Measurements from ENCODE around the gene SPTB.

Gene SPTB

DNA sequence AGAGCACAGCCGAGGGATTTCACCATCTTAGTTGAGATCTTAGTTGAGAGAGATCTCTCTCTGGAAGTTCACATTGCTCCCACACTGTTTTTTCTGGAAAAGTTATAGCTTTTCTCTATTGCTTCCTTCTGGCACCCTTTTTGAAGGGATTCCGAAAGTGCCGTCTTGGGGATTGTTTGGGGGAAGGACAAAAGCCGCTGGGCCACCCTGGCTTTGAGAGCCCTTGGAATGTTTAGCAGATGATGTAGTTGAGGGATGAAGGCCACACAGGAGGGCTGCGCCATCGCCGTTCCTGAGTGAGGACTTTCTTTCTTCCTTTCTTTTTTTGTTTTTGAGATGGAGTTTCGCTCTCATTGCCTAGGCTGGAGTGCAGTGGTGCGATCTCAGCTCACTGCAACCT, 157.8 kb downstream of the SPTB start:
- no peaks in the 10 kb centered on the region for H3K79me2 ChIP-seq (ENCODE audit: low read length)
- H3K4me3 ChIP-seq (ENCODE audit: low read length) = no peak overlapping the region
- H2AFZ ChIP-seq (ENCODE audit: low read depth, low read length) = no peak overlapping the region
- no peaks in the 10 kb centered on the region for H4K20me1 ChIP-seq (ENCODE audit: insufficient read depth, low read length)
- H3K27ac ChIP-seq (ENCODE audit: low read length) = no peak overlapping the region
- peaks cover 10% of the 10 kb centered on the region for H3K4me1 ChIP-seq (ENCODE audit: low read length)
- no peaks in the 10 kb centered on the region for H3K9me3 ChIP-seq (ENCODE audit: insufficient read depth, low read length)
- no peaks in the 10 kb centered on the region for H3K36me3 ChIP-seq (replicated peaks; ENCODE audit: low read depth, low read length)
- peaks cover 8% of the 10 kb centered on the region; the same call in 1 of the 2 replicates for H3K27me3 ChIP-seq (ENCODE audit: low read depth, low read length)
- no peak for TF ChIP-seq EZH2phosphoT487 (IDR thresholded peaks at IDR 0.05; ENCODE audit: low read depth)
- TF ChIP-seq, protein P1, sequence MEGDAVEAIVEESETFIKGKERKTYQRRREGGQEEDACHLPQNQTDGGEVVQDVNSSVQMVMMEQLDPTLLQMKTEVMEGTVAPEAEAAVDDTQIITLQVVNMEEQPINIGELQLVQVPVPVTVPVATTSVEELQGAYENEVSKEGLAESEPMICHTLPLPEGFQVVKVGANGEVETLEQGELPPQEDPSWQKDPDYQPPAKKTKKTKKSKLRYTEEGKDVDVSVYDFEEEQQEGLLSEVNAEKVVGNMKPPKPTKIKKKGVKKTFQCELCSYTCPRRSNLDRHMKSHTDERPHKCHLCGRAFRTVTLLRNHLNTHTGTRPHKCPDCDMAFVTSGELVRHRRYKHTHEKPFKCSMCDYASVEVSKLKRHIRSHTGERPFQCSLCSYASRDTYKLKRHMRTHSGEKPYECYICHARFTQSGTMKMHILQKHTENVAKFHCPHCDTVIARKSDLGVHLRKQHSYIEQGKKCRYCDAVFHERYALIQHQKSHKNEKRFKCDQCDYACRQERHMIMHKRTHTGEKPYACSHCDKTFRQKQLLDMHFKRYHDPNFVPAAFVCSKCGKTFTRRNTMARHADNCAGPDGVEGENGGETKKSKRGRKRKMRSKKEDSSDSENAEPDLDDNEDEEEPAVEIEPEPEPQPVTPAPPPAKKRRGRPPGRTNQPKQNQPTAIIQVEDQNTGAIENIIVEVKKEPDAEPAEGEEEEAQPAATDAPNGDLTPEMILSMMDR (IDR thresholded peaks at IDR 0.05; ENCODE audit: low read depth, low read length) = no peak
- H3K9ac ChIP-seq (ENCODE audit: low read length) = no peak overlapping the region
- no peak overlapping the region for H3K4me2 ChIP-seq (ENCODE audit: low read length)

DNA sequence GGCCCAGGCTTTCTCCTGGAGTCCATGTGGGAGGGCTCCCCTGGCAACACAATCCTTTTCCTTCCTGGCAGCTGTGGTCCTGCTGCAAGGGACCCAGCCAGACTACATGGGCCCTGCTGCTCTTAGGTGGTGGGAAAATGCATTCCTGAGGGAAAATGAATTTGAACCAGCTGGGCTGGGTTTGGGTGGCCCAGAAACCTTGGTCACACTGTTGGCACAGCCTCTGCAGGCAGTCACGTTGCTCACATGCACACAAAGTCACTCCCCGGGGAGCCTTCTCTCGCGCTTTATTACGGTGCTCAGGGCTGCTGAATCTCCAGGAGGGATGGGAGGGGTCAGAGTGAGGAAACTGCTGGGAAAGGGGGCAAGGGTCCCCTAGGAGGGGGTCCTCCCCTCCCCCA, 158.3 kb downstream of the SPTB start:
- H3K4me3 ChIP-seq (ENCODE audit: low read length) = no peak overlapping the region
- peaks cover 8% of the 10 kb centered on the region; the same call in 1 of the 2 replicates for H3K27me3 ChIP-seq (ENCODE audit: low read depth, low read length)
- no peak overlapping the region for H3K4me2 ChIP-seq (ENCODE audit: low read length)
- H3K4me1 ChIP-seq (ENCODE audit: low read length) = peaks cover 5% of the 10 kb centered on the region
- H4K20me1 ChIP-seq (ENCODE audit: insufficient read depth, low read length) = no peaks in the 10 kb centered on the region
- no peaks in the 10 kb centered on the region for H3K36me3 ChIP-seq (replicated peaks; ENCODE audit: low read depth, low read length)
- H3K9ac ChIP-seq (ENCODE audit: low read length) = no peak overlapping the region
- no peaks in the 10 kb centered on the region for H3K9me3 ChIP-seq (ENCODE audit: insufficient read depth, low read length)
- no peak overlapping the region for H3K27ac ChIP-seq (ENCODE audit: low read length)
- no peak for TF ChIP-seq EZH2phosphoT487 (IDR thresholded peaks at IDR 0.05; ENCODE audit: low read depth)
- TF ChIP-seq, protein P1 (IDR thresholded peaks at IDR 0.05; ENCODE audit: low read depth, low read length) = no peak
- no peak overlapping the region for H2AFZ ChIP-seq (ENCODE audit: low read depth, low read length)
- no peaks in the 10 kb centered on the region for H3K79me2 ChIP-seq (ENCODE audit: low read length)

DNA sequence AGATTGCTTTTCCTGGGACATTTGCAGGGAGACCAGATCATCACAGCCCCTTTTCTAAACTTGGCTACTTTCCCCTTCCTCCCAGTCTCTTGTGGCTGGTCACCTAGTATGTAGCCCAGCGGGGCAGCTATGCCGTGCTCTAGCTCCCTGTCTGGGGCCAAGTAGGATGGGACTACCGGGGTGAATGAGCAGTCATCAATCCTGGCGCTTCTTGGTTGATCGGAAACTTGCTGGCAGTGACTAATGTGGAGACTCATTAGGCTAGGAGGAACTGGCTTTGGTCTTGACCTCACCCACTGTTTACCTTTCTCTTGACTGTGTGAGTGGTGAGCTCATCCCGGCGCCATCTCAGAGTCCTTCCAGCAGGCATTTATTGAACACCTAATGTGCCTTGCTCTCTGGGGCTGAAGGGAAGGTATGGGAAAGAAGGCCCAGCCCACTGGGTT, 159.6 kb downstream of the SPTB start:
- no peaks in the 10 kb centered on the region for H3K79me2 ChIP-seq (ENCODE audit: low read length)
- H3K27me3 ChIP-seq (ENCODE audit: low read depth, low read length) = no peaks in the 10 kb centered on the region
- no peak overlapping the region for H2AFZ ChIP-seq (ENCODE audit: low read depth, low read length)
- H4K20me1 ChIP-seq (ENCODE audit: insufficient read depth, low read length) = no peaks in the 10 kb centered on the region
- H3K27ac ChIP-seq (ENCODE audit: low read length) = no peak overlapping the region
- H3K9me3 ChIP-seq (ENCODE audit: insufficient read depth, low read length) = no peaks in the 10 kb centered on the region
- no peak overlapping the region for H3K9ac ChIP-seq (ENCODE audit: low read length)
- no peaks in the 10 kb centered on the region for H3K36me3 ChIP-seq (replicated peaks; ENCODE audit: low read depth, low read length)
- H3K4me3 ChIP-seq (ENCODE audit: low read length) = no peak overlapping the region
- no peak overlapping the region for H3K4me2 ChIP-seq (ENCODE audit: low read length)
- TF ChIP-seq, protein P1 (IDR thresholded peaks at IDR 0.05; ENCODE audit: low read depth, low read length) = no peak
- no peak for TF ChIP-seq EZH2phosphoT487 (IDR thresholded peaks at IDR 0.05; ENCODE audit: low read depth)
- H3K4me1 ChIP-seq (ENCODE audit: low read length) = no peaks in the 10 kb centered on the region

DNA sequence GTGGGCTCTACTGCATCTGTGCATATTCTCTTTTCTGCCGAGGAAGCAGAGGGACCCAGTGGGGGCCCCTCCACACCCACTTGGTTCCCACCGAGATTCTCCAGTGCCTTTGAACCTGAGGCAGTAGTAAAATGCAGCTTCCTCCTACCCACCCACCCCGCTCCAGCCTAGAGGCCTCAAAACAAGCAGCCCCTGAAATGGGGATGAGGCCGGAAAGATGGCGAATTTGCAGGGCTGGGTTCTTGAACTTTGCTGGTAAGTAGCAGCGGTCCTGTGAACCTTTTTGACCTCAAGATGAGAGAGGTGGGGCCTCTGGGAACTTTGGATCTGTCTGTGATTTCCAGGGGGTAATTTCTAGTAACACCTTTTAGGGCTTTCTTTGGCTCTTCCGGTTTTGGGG, 160.1 kb downstream of the SPTB start:
- no peak overlapping the region for H2AFZ ChIP-seq (ENCODE audit: low read depth, low read length)
- no peak overlapping the region for H3K9ac ChIP-seq (ENCODE audit: low read length)
- H3K27me3 ChIP-seq (ENCODE audit: low read depth, low read length) = no peaks in the 10 kb centered on the region
- H3K27ac ChIP-seq (ENCODE audit: low read length) = no peak overlapping the region
- TF ChIP-seq, protein P1 (IDR thresholded peaks at IDR 0.05; ENCODE audit: low read depth, low read length) = no peak
- no peak for TF ChIP-seq EZH2phosphoT487 (IDR thresholded peaks at IDR 0.05; ENCODE audit: low read depth)
- no peaks in the 10 kb centered on the region for H3K4me1 ChIP-seq (ENCODE audit: low read length)
- H4K20me1 ChIP-seq (ENCODE audit: insufficient read depth, low read length) = no peaks in the 10 kb centered on the region
- H3K4me3 ChIP-seq (ENCODE audit: low read length) = no peak overlapping the region
- H3K36me3 ChIP-seq (replicated peaks; ENCODE audit: low read depth, low read length) = no peaks in the 10 kb centered on the region
- H3K4me2 ChIP-seq (ENCODE audit: low read length) = no peak overlapping the region
- H3K79me2 ChIP-seq (ENCODE audit: low read length) = no peaks in the 10 kb centered on the region
- H3K9me3 ChIP-seq (ENCODE audit: insufficient read depth, low read length) = 0 out of 2 replicates have a peak, but pooled peaks cover under 1% of the 10 kb centered on the region
